Stomach smooth muscle (tissue), 2 donors: ENCODE data around the gene ANO2.
"Not testable (repeated sequence)": the region's sequence is repeated elsewhere in the genome, so short reads cannot be mapped to it uniquely, and the experiment has no call there.

Experiments used
- H3K27ac ChIP-seq: one replicate; pipeline ENCODE4 v1.7.0; 2013; ENCODE audit warnings: mild to moderate bottlenecking, low read length, inconsistent platforms
- H3K27me3 ChIP-seq, 2 donors: one replicate each; pipeline ENCODE4 v1.7.0; 2013; ENCODE audit warnings: low read length in 2 of 2; ENCODE audit not compliant: insufficient read depth in 2 of 2, control insufficient read depth in 1 of 2
- H3K36me3 ChIP-seq, 2 donors: one replicate each; pipeline ENCODE4 v1.7.0; 2013; ENCODE audit warnings: low read length in 2 of 2; ENCODE audit not compliant: control insufficient read depth in 2 of 2, insufficient read depth in 2 of 2
- H3K4me1 ChIP-seq: one replicate; pipeline ENCODE4 v1.7.0; 2013; ENCODE audit warnings: low read length; ENCODE audit not compliant: control insufficient read depth, insufficient read depth
- H3K4me3 ChIP-seq, 2 donors: one replicate each; pipeline ENCODE4 v1.7.0; 2013; ENCODE audit warnings: low read length in 2 of 2
- H3K9ac ChIP-seq, 2 donors: one replicate each; pipeline ENCODE4 v1.7.0; 2013; ENCODE audit warnings: low read length in 2 of 2, mild to moderate bottlenecking in 1 of 2
- H3K9me3 ChIP-seq, 2 donors: one replicate each; pipeline ENCODE4 v1.7.0; 2013; ENCODE audit warnings: low read length in 2 of 2; ENCODE audit not compliant: control insufficient read depth in 2 of 2
- donor health status: healthy.
- donor health status: Pancreatic carcinoma.

ANO2 gene

GRCh38 chr12:5818877-5819276 is 126.2 kb downstream of the ANO2 start:
- not testable (repeated sequence) for H3K4me3 ChIP-seq, H3K9ac ChIP-seq, H3K36me3 ChIP-seq, H3K27me3 ChIP-seq, H3K4me1 ChIP-seq, H3K27ac ChIP-seq
- peaks cover 8 to 13% of the 10 kb centered on the region in 2 donors for H3K9me3 ChIP-seq

- Histone ChIP-seq H3K9me3 (peaks cover 8 to 13% of the 10 kb centered on the region in 2 donors), H3K36me3 (no peaks in the 10 kb centered on the region), H3K4me3 (no peak overlapping the region), H3K9ac (no peak overlapping the region), H3K27ac (no peak overlapping the region), H3K4me1 (no peaks in the 10 kb centered on the region), H3K27me3 (no peaks in the 10 kb centered on the region)
Observed at GRCh38 chr12:5817246-5817645, 127.8 kb downstream of the ANO2 start.

- Histone ChIP-seq H3K36me3 (no peaks in the 10 kb centered on the region), H3K4me3 (no peak overlapping the region), H3K27ac (no peak overlapping the region), H3K9me3 (no peaks in the 10 kb centered on the region), H3K4me1 (no peaks in the 10 kb centered on the region), H3K9ac (no peak overlapping the region), H3K27me3 (peaks cover 0 to 2% of the 10 kb centered on the region in 2 donors)
Observed at GRCh38 chr12:5809586-5809985, 135.5 kb downstream of the ANO2 start.

GRCh38 chr12:5808981-5809380 is 136.1 kb downstream of the ANO2 start:
- H3K4me1 ChIP-seq: no peaks in the 10 kb centered on the region
- H3K9ac ChIP-seq: no peak overlapping the region
- no peaks in the 10 kb centered on the region for H3K36me3 ChIP-seq
- no peaks in the 10 kb centered on the region for H3K9me3 ChIP-seq
- no peak overlapping the region for H3K4me3 ChIP-seq
- H3K27me3 ChIP-seq: peaks cover 0 to 2% of the 10 kb centered on the region in 2 donors
- H3K27ac ChIP-seq: no peak overlapping the region

GRCh38 chr12:5807514-5808219 is 137.4 kb downstream of the ANO2 start:
- H3K4me3 ChIP-seq: no peak overlapping the region
- H3K36me3 ChIP-seq: no peaks in the 10 kb centered on the region
- no peaks in the 10 kb centered on the region for H3K4me1 ChIP-seq
- no peak overlapping the region for H3K27ac ChIP-seq
- H3K9me3 ChIP-seq: no peaks in the 10 kb centered on the region
- H3K9ac ChIP-seq: no peak overlapping the region
- peaks cover 0 to 4% of the 10 kb centered on the region in 2 donors for H3K27me3 ChIP-seq

GRCh38 chr12:5807090-5807414 is 138.0 kb downstream of the ANO2 start:
- H3K36me3 ChIP-seq: no peaks in the 10 kb centered on the region
- H3K9me3 ChIP-seq: no peaks in the 10 kb centered on the region
- no peak overlapping the region for H3K27ac ChIP-seq
- no peaks in the 10 kb centered on the region for H3K4me1 ChIP-seq
- peaks cover 0 to 4% of the 10 kb centered on the region in 2 donors for H3K27me3 ChIP-seq
- no peak overlapping the region for H3K4me3 ChIP-seq
- H3K9ac ChIP-seq: no peak overlapping the region

- Histone ChIP-seq H3K4me3 (no peak overlapping the region), H3K9me3 (no peaks in the 10 kb centered on the region), H3K9ac (no peak overlapping the region), H3K27me3 (peaks cover 0 to 4% of the 10 kb centered on the region in 2 donors), H3K4me1 (no peaks in the 10 kb centered on the region), H3K36me3 (no peaks in the 10 kb centered on the region), H3K27ac (no peak overlapping the region)
Observed at GRCh38 chr12:5806371-5807089, 138.5 kb downstream of the ANO2 start.

- Histone ChIP-seq H3K27ac (no peak overlapping the region), H3K4me3 (no peak overlapping the region), H3K9ac (no peak overlapping the region), H3K27me3 (peaks cover 0 to 4% of the 10 kb centered on the region in 2 donors), H3K36me3 (no peaks in the 10 kb centered on the region), H3K9me3 (no peaks in the 10 kb centered on the region), H3K4me1 (no peaks in the 10 kb centered on the region)
Observed at GRCh38 chr12:5803532-5803931, 141.5 kb downstream of the ANO2 start.

GRCh38 chr12:5798242-5799015 is 146.6 kb downstream of the ANO2 start:
- Histone ChIP-seq H3K4me3 (no peak overlapping the region), H3K27ac (no peak overlapping the region), H3K27me3 (peaks cover 0 to 4% of the 10 kb centered on the region in 2 donors), H3K36me3 (no peaks in the 10 kb centered on the region), H3K4me1 (no peaks in the 10 kb centered on the region), H3K9me3 (no peaks in the 10 kb centered on the region), H3K9ac (no peak overlapping the region)

- Histone ChIP-seq H3K4me3 (no peak overlapping the region), H3K9me3 (no peaks in the 10 kb centered on the region), H3K4me1 (no peaks in the 10 kb centered on the region)
Observed at GRCh38 chr12:5797661-5798060, 147.4 kb downstream of the ANO2 start.

GRCh38 chr12:5796959-5797225 is 148.2 kb downstream of the ANO2 start:
- no peak overlapping the region for H3K9ac ChIP-seq
- H3K4me1 ChIP-seq: no peaks in the 10 kb centered on the region
- H3K27ac ChIP-seq: no peak overlapping the region
- H3K27me3 ChIP-seq: peaks cover 0 to 8% of the 10 kb centered on the region in 2 donors
- H3K36me3 ChIP-seq: no peaks in the 10 kb centered on the region
- H3K9me3 ChIP-seq: no peaks in the 10 kb centered on the region
- no peak overlapping the region for H3K4me3 ChIP-seq

More at GRCh38 chr12:5797661-5798060, 147.4 kb downstream of the ANO2 start:
- Histone ChIP-seq H3K9ac (no peak overlapping the region), H3K27me3 (peaks cover 0 to 8% of the 10 kb centered on the region in 2 donors), H3K27ac (no peak overlapping the region), H3K36me3 (no peaks in the 10 kb centered on the region)
